ENCODE results near the gene ADGRV1. TPM values are rescaled to one million over a fixed set of nuclear protein-coding genes. Genes with fewer than 3 reads are reported as not detected.

Gene ADGRV1
- total RNA-seq, 4 donors from 2014 or later = 129 to 158 (median 145) TPM

DNA sequence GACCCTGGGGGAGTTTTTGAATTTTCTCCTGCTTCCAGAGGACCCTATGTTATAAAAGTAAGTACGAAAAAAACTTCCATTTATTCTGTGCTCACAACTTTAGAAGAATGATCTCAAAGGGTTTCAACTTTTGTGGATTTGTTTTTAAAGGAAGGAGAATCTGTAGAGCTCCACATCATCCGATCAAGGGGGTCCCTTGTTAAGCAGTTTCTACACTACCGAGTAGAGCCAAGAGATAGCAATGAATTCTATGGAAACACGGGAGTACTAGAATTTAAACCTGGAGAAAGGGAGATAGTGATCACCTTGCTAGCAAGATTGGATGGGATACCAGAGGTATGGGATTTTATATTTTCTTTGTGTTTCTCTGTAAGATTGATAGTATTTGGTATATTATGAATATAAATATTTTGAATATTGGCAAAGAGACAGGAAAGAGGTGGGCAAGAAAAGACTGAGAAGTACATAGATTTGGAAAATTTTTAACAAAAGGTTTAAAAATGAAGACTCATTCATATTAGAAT is 84.2 kb downstream of the ADGRV1 start:
- Histone ChIP-seq H3K27ac (no peak overlapping the region), H3K36me3 (no peaks in the 10 kb centered on the region), H3K4me1 (peaks cover 14 to 15% of the 10 kb centered on the region in 2 donors), H3K9me3 (no peaks in the 10 kb centered on the region), H3K27me3 (no peaks in the 10 kb centered on the region), H3K4me3 (replicated peaks in 1 of 3) (no peak overlapping the region)
- TF ChIP-seq, protein P1, sequence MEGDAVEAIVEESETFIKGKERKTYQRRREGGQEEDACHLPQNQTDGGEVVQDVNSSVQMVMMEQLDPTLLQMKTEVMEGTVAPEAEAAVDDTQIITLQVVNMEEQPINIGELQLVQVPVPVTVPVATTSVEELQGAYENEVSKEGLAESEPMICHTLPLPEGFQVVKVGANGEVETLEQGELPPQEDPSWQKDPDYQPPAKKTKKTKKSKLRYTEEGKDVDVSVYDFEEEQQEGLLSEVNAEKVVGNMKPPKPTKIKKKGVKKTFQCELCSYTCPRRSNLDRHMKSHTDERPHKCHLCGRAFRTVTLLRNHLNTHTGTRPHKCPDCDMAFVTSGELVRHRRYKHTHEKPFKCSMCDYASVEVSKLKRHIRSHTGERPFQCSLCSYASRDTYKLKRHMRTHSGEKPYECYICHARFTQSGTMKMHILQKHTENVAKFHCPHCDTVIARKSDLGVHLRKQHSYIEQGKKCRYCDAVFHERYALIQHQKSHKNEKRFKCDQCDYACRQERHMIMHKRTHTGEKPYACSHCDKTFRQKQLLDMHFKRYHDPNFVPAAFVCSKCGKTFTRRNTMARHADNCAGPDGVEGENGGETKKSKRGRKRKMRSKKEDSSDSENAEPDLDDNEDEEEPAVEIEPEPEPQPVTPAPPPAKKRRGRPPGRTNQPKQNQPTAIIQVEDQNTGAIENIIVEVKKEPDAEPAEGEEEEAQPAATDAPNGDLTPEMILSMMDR (IDR thresholded peaks at IDR 0.05) = no peak
- no peak for TF ChIP-seq POLR2A (IDR thresholded peaks at IDR 0.05)
- intact Hi-C loops (cut with DNase I) = no loop called here
- no peak for DNase-seq
- 68 to 72% methylated on average over 4 of the region's 4 CpGs for whole genome bisulfite sequencing, 2 donors

- Histone ChIP-seq H3K4me3 (replicated peaks in 1 of 3) (no peak overlapping the region), H3K27me3 (no peaks in the 10 kb centered on the region), H3K36me3 (no peaks in the 10 kb centered on the region), H3K27ac (no peak overlapping the region), H3K9me3 (no peaks in the 10 kb centered on the region), H3K4me1 (peaks cover 14 to 15% of the 10 kb centered on the region in 2 donors)
- intact Hi-C loops (cut with DNase I) = no loop called here
- WGBS, 2 donors = 78 to 85% methylated on average over 4 of the region's 4 CpGs
- no peak for TF ChIP-seq POLR2A (IDR thresholded peaks at IDR 0.05)
- TF ChIP-seq, protein P1 (IDR thresholded peaks at IDR 0.05) = no peak
- DNase-seq = no peak
Measured at GRCh38 chr5:90644132-90644531, 85.5 kb downstream of the ADGRV1 start.

DNA sequence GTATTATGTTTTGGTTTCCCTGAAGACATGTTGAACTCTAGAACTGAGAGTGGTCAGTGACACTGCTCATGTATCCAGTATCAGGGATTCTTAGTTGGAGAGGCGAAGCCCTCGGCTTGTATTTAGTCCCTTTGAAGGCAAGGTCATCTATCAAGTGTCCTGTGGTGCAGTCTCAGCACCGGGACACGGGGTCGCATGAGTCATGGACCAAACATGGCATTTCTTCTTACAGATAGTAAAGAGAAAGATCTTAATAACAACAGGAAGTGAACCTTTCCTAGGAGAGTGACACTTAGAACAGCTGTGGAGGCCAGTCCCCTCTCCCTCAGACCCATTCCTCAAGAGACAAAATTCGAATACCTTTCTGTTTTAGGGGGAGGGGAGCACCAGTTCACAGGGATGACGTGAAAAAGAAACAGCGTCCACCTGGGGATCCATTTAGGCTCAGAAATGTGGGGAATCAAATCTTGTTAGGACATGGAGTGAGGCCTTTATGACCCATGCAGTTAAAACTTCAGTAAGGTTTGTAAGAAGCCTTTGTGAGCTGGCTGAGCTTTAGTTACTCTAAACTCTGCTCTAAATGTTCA is 86.5 kb downstream of the ADGRV1 start:
- no peak overlapping the region for H3K4me3 ChIP-seq (replicated peaks in 1 of 3)
- H3K36me3 ChIP-seq = no peaks in the 10 kb centered on the region
- no peak for DNase-seq
- H3K9me3 ChIP-seq = no peaks in the 10 kb centered on the region
- WGBS, 2 donors = 61 to 79% methylated on average over 8 of the region's 8 CpGs
- peaks cover 6 to 9% of the 10 kb centered on the region in 2 donors for H3K4me1 ChIP-seq
- intact Hi-C loops (cut with DNase I) = no loop called here
- TF ChIP-seq, protein P1 (IDR thresholded peaks at IDR 0.05) = no peak
- TF ChIP-seq POLR2A (IDR thresholded peaks at IDR 0.05) = no peak
- no peak overlapping the region for H3K27ac ChIP-seq
- H3K27me3 ChIP-seq = no peaks in the 10 kb centered on the region

GRCh38 chr5:90650767-90651166 is 92.2 kb downstream of the ADGRV1 start:
- Histone ChIP-seq H3K27me3 (no peaks in the 10 kb centered on the region), H3K36me3 (no peaks in the 10 kb centered on the region), H3K9me3 (no peaks in the 10 kb centered on the region), H3K4me1 (no peaks in the 10 kb centered on the region), H3K27ac (no peak overlapping the region), H3K4me3 (replicated peaks in 1 of 3) (no peak overlapping the region)
- no peak for DNase-seq
- TF ChIP-seq POLR2A (IDR thresholded peaks at IDR 0.05) = no peak
- TF ChIP-seq, protein P1 (IDR thresholded peaks at IDR 0.05) = no peak
- 82 to 91% methylated on average over 1 of the region's 1 CpG for WGBS, 2 donors
- intact Hi-C loops (cut with DNase I) = no loop called here

GRCh38 chr5:90654215-90654614 is 95.6 kb downstream of the ADGRV1 start:
- WGBS, 2 donors = 93 to 94% methylated on average over 2 of the region's 2 CpGs
- no peaks in the 10 kb centered on the region for H3K4me1 ChIP-seq
- no peak overlapping the region for H3K4me3 ChIP-seq (replicated peaks in 1 of 3)
- no peak overlapping the region for H3K27ac ChIP-seq
- DNase-seq = no peak
- H3K27me3 ChIP-seq = no peaks in the 10 kb centered on the region
- intact Hi-C loops (cut with DNase I) = no loop called here
- TF ChIP-seq POLR2A (IDR thresholded peaks at IDR 0.05) = no peak
- no peaks in the 10 kb centered on the region for H3K36me3 ChIP-seq
- no peaks in the 10 kb centered on the region for H3K9me3 ChIP-seq

All from thyroid gland (tissue), 4 donors.